Pulmonary artery endothelial cell (primary cell): Measurements from ENCODE around the gene LDAF1. TPM values are rescaled to one million over a fixed set of nuclear protein-coding genes. Genes with fewer than 3 reads are reported as not detected.
"Not testable (repeated sequence)": the region's sequence is repeated elsewhere in the genome, so short reads cannot be mapped to it uniquely, and the experiment has no call there.

Experiments
- DNase-seq: peaks from one replicate; pipeline ENCODE4 v3.0.0-alpha.2; 2011; ENCODE audit warnings: low read depth, low spot score
- total RNA-seq: library from RNA; depleted of rRNA; stranded (reverse); fragments of >200 nt; gene quantifications from 2 replicates; pipeline ENCODE4 v1.2.3, GENCODE V29; 2014

The LDAF1 gene
- total RNA-seq, 1 donor from 2014 or later = 46.4 TPM

DNA sequence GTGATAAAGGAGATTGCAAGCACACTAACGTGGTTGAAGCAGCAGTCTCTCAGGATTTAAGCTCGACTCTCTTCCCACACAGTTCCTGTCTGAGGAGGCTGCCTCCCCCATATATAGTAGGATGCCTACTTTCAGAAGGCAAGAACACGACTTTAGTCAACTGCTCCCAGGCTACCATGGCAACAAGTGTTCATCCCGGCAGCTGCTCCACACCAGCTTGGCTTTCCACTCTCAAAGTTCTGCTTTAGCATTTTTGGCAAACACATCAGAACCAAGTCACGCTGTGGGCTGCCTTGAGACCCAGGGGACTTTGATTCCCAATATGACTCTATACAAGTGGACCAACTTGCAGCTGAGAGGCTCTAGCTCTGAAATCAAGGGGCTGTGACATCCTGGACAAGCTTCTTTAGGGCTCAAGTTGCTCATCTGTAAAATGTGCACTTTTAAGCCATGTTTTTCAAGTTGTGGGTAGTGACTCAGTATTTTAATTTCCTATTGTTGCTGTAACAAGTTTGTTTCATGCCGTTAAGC is 36.4 kb downstream of the LDAF1 start:
- no peak for DNase-seq

DNA sequence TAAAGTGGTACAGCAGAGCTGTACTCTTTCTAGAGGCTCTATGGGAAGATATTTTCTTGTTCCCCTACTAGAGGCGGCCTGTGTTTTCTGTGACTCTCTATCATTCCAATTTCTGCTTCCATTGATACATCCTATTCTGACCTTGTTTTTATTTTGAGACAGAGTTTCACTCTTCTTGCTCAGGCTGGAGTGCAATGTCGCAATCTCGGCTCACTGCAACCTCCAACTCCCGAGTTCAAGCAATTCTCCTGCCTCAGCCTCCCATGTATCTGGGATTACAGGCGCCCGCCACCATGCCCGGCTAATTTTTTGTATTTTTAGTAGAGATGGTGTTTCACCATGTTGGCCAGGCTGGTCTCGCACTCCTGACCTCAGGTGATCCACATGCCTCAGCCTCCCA is 36.9 kb downstream of the LDAF1 start:
- DNase-seq = not testable (repeated sequence)

GRCh38 chr16:21197112-21197511 is 38.6 kb downstream of the LDAF1 start:
- no peak for DNase-seq

GRCh38 chr16:21197621-21198020 is 39.1 kb downstream of the LDAF1 start:
- DNase-seq = no peak

GRCh38 chr16:21199607-21200218 is 41.2 kb downstream of the LDAF1 start:
- DNase-seq = no peak

- DNase-seq = no peak
Observed at GRCh38 chr16:21203155-21203797, 44.8 kb downstream of the LDAF1 start.

DNA sequence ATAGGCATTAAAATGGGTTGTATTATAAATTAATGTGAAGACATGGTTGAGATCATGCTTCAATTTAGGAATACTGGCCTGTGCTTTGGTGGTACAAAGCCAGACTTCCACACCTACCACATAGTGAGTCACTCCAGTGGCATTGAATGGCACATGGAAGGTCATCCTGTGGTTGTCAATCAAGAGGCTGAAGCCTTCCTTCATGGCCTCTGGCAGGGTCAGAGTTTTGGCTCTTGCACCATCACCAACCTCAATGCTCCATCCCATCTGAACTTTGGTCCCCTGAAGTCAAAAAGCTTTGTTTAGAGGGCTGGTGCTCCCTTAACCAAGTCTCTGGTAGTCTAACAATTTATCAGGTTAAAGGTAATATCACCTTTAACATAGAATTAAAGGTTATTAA is 46.8 kb downstream of the LDAF1 start:
- no peak for DNase-seq

GRCh38 chr16:21206550-21206949 is 48.1 kb downstream of the LDAF1 start:
- no peak for DNase-seq

GRCh38 chr16:21208446-21209230 is 50.2 kb downstream of the LDAF1 start:
- DNase-seq = no peak

DNA sequence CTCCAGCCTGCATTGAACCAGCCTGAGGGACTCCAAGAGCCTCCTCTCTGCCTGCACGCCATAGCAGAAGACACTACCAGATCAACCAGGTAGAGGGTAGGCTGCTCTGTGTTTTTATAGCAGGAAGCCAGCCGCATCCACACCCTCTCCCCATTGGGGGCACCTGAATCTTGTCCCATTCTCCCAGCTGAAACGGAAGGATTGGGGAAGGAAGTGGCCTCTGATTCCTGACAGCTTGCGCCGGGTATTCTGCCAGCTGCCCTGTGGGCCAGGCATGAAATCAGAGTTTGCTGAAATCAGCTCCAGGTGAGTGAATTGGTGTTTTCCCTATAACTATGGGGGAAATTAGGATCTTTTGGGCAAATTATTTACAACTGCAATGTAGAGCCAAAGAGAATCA is 53.0 kb downstream of the LDAF1 start, which contains the start of gene ZP2:
ZP2 (minus strand) TSS at position 89 of the 400 bp plus-strand sequence; CDS start at position 62, 27 bp downstream.
- no peak for DNase-seq

- DNase-seq = no peak
Observed at GRCh38 chr16:21214086-21214485, 55.6 kb downstream of the LDAF1 start.

- DNase-seq = no peak
Observed at GRCh38 chr16:21217121-21217520, 58.6 kb downstream of the LDAF1 start.

DNA sequence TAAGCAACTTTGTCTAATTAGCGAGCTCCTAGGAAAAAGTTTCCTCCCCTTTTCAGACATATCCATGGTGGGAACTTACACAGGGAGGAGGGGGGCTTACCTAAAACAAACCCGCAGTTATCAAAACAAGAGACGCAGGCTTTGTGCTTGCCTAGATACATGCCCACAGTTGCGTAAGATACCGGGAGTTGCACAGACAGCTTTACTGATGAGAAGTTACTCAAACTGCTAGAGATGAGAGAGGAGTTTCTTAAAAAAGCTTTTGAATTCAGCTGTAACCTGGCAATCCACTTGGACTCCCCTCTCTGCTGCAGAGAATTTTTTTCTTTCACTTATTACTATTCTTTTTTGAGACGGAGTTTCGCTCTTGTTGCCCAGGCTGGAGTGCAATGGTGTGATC is 59.7 kb downstream of the LDAF1 start:
- DNase-seq = no peak

GRCh38 chr16:21219551-21219950 is 61.1 kb downstream of the LDAF1 start:
- no peak for DNase-seq

- DNase-seq = no peak
Observed at GRCh38 chr16:21222495-21223337, 64.2 kb downstream of the LDAF1 start.

GRCh38 chr16:21223787-21224186 is 65.3 kb downstream of the LDAF1 start:
- no peak for DNase-seq

- no peak for DNase-seq
Observed at GRCh38 chr16:21224800-21225199, 66.3 kb downstream of the LDAF1 start.

DNA sequence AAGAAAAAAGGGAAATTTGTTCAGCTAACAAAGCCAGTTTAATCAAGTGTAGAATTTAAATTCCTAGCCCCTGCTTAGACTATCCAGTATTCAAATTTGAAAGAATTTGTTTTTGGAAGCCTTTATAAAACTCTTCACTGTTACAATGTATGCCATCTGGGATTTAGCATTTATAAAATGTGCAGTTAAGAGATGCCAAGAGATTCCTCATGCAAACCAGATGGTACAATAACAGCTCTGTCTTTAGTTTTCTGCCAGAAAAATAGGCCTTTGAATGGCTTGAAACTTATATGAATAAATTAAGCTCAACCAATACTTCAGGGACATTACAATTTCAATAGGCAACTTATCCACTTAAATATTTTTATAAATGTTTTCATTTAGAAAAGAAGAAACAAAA is 68.3 kb downstream of the LDAF1 start:
- DNase-seq = no peak

- DNase-seq = no peak
Observed at GRCh38 chr16:21227866-21228265, 69.4 kb downstream of the LDAF1 start.

DNA sequence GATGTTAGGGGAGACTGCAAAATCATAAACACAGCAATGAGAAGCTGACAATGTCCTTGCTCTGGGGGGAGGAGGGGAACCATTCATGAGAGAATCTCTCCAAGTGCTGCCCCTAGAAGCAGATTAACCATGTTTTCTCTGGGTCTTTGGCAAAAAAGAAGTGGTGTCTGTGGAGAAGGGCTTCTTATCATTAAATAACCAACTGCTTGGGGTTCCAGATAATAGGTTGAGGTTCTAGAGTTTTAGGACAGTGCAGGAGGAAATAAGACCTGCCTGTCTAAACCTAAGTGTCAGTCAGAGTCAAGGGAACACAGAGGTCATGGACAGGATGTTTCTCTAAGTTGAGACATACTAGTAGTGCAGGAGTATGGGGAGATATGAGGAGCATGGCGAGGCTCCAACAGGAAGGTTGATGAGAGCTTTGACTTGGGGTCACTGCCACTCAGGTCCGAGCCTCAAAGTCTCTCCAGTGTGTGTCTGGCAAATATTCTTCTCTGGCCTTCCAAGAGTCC is 69.9 kb downstream of the LDAF1 start:
- no peak for DNase-seq
